Immature natural killer cell (primary cell): ENCODE results near the gene HCLS1. TPM values are rescaled to one million over a fixed set of nuclear protein-coding genes. Genes with fewer than 3 reads are reported as not detected.
"Not testable (repeated sequence)": the region's sequence is repeated elsewhere in the genome, so short reads cannot be mapped to it uniquely, and the experiment has no call there.

Experiments used
- DNase-seq, 3 donors: peaks; one replicate each; pipeline ENCODE4 v3.0.0; 2022; ENCODE audit warnings: mixed read lengths in 1 of 3
- H3K27ac Mint-ChIP-seq, 6 donors: one replicate each; pipeline ENCODE4 v1.8.0; 2020; ENCODE audit warnings: mixed read lengths in 6 of 6, mild to moderate bottlenecking in 5 of 6, inconsistent platforms in 4 of 6, moderate library complexity in 3 of 6
- H3K27me3 Mint-ChIP-seq, 3 donors: one replicate each; pipeline ENCODE4 v1.8.0; 2020 to 2021; ENCODE audit warnings: low read depth in 3 of 3, mild to moderate bottlenecking in 3 of 3, mixed read lengths in 3 of 3, moderate library complexity in 3 of 3, inconsistent platforms in 1 of 3
- H3K36me3 Mint-ChIP-seq, 3 donors: one replicate each; pipeline ENCODE4 v1.8.0; 2020; ENCODE audit warnings: mixed read lengths in 3 of 3, inconsistent platforms in 2 of 3, mild to moderate bottlenecking in 2 of 3
- H3K4me1 Mint-ChIP-seq, 2 donors: one replicate each; pipeline ENCODE4 v1.8.0; 2020; ENCODE audit warnings: inconsistent platforms in 2 of 2, mild to moderate bottlenecking in 2 of 2, mixed read lengths in 2 of 2, moderate library complexity in 1 of 2
- H3K4me3 Mint-ChIP-seq, 5 donors: one replicate each; pipeline ENCODE4 v1.8.0; 2020; ENCODE audit warnings: mild to moderate bottlenecking in 5 of 5, mixed read lengths in 5 of 5, inconsistent platforms in 3 of 5, moderate library complexity in 3 of 5
- H3K9me3 Mint-ChIP-seq, 6 donors: one replicate each; pipeline ENCODE4 v1.8.0; 2020; ENCODE audit warnings: mild to moderate bottlenecking in 6 of 6, mixed read lengths in 6 of 6, inconsistent platforms in 4 of 6, moderate library complexity in 3 of 6
- polyA plus RNA-seq, 3 donors: library from polyadenylated mRNA; unstranded; fragments of 300-500 nt; fragmentation: Illumina TruSeq; gene quantifications; one replicate each; pipeline ENCODE4 v1.2.3, GENCODE V29; 2021

Gene HCLS1
- polyA plus RNA-seq, 3 donors from 2014 or later = 394 to 546 (median 502) TPM

GRCh38 chr3:121601212-121601812 lies 59.4 kb downstream of the HCLS1 start:
- H3K27me3 Mint-ChIP-seq = peaks cover 0 to 2% (median 1%) of the 10 kb centered on the region in 3 donors
- H3K9me3 Mint-ChIP-seq = no peaks in the 10 kb centered on the region
- DNase-seq = no peak
- H3K4me3 Mint-ChIP-seq = no peak overlapping the region
- H3K36me3 Mint-ChIP-seq = no peaks in the 10 kb centered on the region
- H3K27ac Mint-ChIP-seq = no peak overlapping the region
- H3K4me1 Mint-ChIP-seq = no peaks in the 10 kb centered on the region

- not testable (repeated sequence) for H3K4me3 Mint-ChIP-seq, H3K27me3 Mint-ChIP-seq, H3K27ac Mint-ChIP-seq, H3K36me3 Mint-ChIP-seq, DNase-seq, H3K9me3 Mint-ChIP-seq, H3K4me1 Mint-ChIP-seq
These were observed 60.8 kb downstream of the HCLS1 start for GRCh38 chr3:121599900-121600299.

DNA sequence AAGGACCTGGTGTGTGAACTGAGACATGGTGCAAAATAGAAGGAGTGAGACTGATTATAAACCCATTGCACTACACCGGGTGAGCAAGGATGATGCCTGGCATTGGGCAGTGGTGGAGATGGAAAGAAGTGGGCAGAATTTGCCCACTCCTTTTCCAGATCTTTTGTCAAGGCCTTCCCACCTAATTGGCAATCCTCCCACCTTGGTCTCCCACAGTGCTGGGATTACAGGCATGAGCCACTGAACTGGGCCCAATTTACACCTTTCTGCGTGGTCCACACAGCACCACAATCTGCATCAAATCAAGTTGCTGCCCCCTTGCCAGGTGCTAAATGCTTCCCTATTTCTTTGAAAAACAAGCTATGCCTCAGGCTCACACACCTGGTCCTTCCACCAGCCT lies 62.1 kb downstream of the HCLS1 start:
- Mint-ChIP-seq H3K4me1 (no peaks in the 10 kb centered on the region), H3K36me3 (no peaks in the 10 kb centered on the region), H3K4me3 (no peak overlapping the region), H3K27me3 (peaks cover 0 to 2% (median 1%) of the 10 kb centered on the region in 3 donors), H3K27ac (no peak overlapping the region), H3K9me3 (no peaks in the 10 kb centered on the region)
- no peak for DNase-seq

GRCh38 chr3:121595765-121596406 lies 64.8 kb downstream of the HCLS1 start:
- no peak for DNase-seq
- Mint-ChIP-seq H3K4me3 (no peak overlapping the region), H3K4me1 (no peaks in the 10 kb centered on the region), H3K36me3 (no peaks in the 10 kb centered on the region), H3K27me3 (peaks cover 1 to 2% (median 2%) of the 10 kb centered on the region in 3 donors), H3K27ac (no peak overlapping the region), H3K9me3 (no peaks in the 10 kb centered on the region)

- Mint-ChIP-seq H3K9me3 (no peaks in the 10 kb centered on the region), H3K4me3 (no peak overlapping the region), H3K36me3 (no peaks in the 10 kb centered on the region), H3K27ac (peak overlapping the region in 1 of 6 donors; percentile 51), H3K4me1 (no peaks in the 10 kb centered on the region), H3K27me3 (peaks cover 1 to 5% (median 2%) of the 10 kb centered on the region in 3 donors)
- DNase-seq = no peak
These were observed 65.9 kb downstream of the HCLS1 start for GRCh38 chr3:121594850-121595249.

DNA sequence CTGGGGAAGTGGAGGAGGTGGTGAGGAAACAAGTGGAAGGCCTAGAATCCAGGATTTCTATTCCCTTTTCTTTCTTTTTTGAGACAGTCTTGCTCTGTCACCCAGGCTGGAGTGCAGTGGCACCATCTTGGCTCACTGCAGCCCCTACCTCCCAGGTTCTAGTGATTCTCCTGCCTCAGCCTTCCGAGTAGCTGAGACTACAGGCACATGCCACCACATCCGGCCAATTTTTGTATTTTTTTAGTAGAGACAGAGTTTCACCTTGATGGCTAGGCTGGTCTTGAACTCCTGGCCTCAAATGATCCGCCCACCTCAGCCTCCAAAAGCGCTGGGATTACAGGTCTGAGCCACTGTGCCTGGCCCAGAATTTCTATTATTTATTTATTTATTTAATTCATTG lies 66.9 kb downstream of the HCLS1 start:
- not testable (repeated sequence) for DNase-seq, H3K4me3 Mint-ChIP-seq, H3K9me3 Mint-ChIP-seq, H3K27ac Mint-ChIP-seq, H3K27me3 Mint-ChIP-seq, H3K4me1 Mint-ChIP-seq, H3K36me3 Mint-ChIP-seq

- Mint-ChIP-seq H3K4me3 (no peak within 1 kb of the TSS), H3K9me3 (no peaks in the 10 kb centered on the region), H3K36me3 (no peaks in the 10 kb centered on the region), H3K27me3 (peaks cover 1 to 5% (median 2%) of the 10 kb centered on the region in 3 donors), H3K27ac (no peak within 1 kb of the TSS), H3K4me1 (no peaks in the 10 kb centered on the region)
- no peak for DNase-seq
These were observed 67.6 kb downstream of the HCLS1 start, which contains the start of gene FBXO40 for GRCh38 chr3:121592856-121593702. Gene FBXO40 (plus strand): TSS chr3:121593379. CDS start chr3:121620576, 27,197 bp downstream.

DNA sequence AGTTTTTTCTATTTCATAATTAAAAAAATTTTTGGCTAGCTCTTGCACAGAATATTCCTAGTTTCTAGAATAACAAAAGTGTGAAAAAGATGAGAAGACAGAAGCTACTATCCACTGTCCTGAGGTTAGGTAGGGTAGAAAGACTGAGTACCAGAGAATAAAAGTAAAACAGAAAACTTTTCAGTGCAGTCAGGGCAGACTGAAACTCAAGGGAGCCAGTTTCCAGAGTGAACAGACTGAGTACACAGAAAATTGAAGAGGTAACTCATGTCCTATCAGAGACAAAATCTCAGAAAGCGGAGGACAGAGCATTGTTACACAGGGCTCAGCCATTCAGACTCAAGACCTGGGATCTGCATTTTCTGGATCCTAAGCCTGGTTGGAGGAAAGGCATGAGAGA lies 76.3 kb downstream of the HCLS1 start:
- H3K4me3 Mint-ChIP-seq = no peak overlapping the region
- H3K4me1 Mint-ChIP-seq = no peaks in the 10 kb centered on the region
- no peak overlapping the region for H3K27ac Mint-ChIP-seq
- no peaks in the 10 kb centered on the region for H3K36me3 Mint-ChIP-seq
- no peak for DNase-seq
- no peaks in the 10 kb centered on the region for H3K9me3 Mint-ChIP-seq
- peaks cover 1 to 3% (median 2%) of the 10 kb centered on the region in 3 donors for H3K27me3 Mint-ChIP-seq

GRCh38 chr3:121581691-121582090 lies 79.0 kb downstream of the HCLS1 start:
- DNase-seq = no peak
- Mint-ChIP-seq H3K4me1 (no peaks in the 10 kb centered on the region), H3K27me3 (peaks cover 1 to 8% (median 6%) of the 10 kb centered on the region in 3 donors), H3K9me3 (no peaks in the 10 kb centered on the region), H3K27ac (no peak overlapping the region), H3K36me3 (no peaks in the 10 kb centered on the region), H3K4me3 (no peak overlapping the region)

Other genes with a start within 250 kb of the HCLS1 start
- gene POLQ, start 114.9 kb downstream of the HCLS1 start, polyA plus RNA-seq = under 1 TPM in 1 of 3 donors, not detected in 2; 0.84 TPM
- not detected for gene ARGFX, start 93.0 kb downstream of the HCLS1 start, polyA plus RNA-seq
- gene FBXO40, start 67.5 kb downstream of the HCLS1 start, polyA plus RNA-seq = under 1 TPM in 1 of 3 donors, not detected in 2; 0.09 TPM
- 10 to 100 TPM in 1 of 3 donors, 1 to 10 TPM in 2; 1.6 to 12.0 (median 2.5) TPM for gene GOLGB1, start 88.8 kb upstream of the HCLS1 start, polyA plus RNA-seq
- gene IQCB1, start 174.2 kb upstream of the HCLS1 start, polyA plus RNA-seq = 10 to 100 TPM; 10.8 to 17.4 (median 11.5) TPM
- 10 to 100 TPM in 2 of 3 donors, 1 to 10 TPM in 1; 9.2 to 18.9 (median 14.3) TPM for gene EAF2, start 174.3 kb upstream of the HCLS1 start, polyA plus RNA-seq
- gene SLC15A2, start 233.5 kb upstream of the HCLS1 start, polyA plus RNA-seq = under 1 TPM in 2 of 3 donors, not detected in 1; 0.27 to 0.28 TPM